A549 (cell line): ENCODE results near the gene ANXA2.

Source experiments
- BCL3 ChIP-seq: fragments of >200 bp; sonication (Bioruptor Twin); formaldehyde crosslinking; IDR thresholded peaks from 3 replicates; pipeline ENCODE4 v1.6.1; 2016
- CBX8 ChIP-seq: fragments of 200-600 bp; sonication (generic); IDR thresholded peaks from 2 replicates; pipeline ENCODE4 v1.6.1; 2016
- CEBPB ChIP-seq, 2 experiments: fragments of >200 bp in 1 of 2; sonication (Bioruptor Twin) in 1 of 2; formaldehyde crosslinking in 1 of 2; IDR thresholded peaks; 2 replicates each; pipeline ENCODE4 v1.6.1; 2012 to 2016
- EP300 ChIP-seq, 2 experiments: fragments of >200 bp; sonication (Bioruptor Twin); formaldehyde crosslinking; IDR thresholded peaks; 2 replicates in 1 of 2; 3 replicates in 1 of 2; pipeline ENCODE4 v1.6.1; 2016 to 2017
- POLR2A ChIP-seq: IDR thresholded peaks from 2 replicates; pipeline ENCODE4 v1.6.1; 2012; ENCODE audit warnings: mild to moderate bottlenecking, low read length
- RAD21 ChIP-seq, 2 experiments: fragments of >200 bp in 1 of 2; sonication (Bioruptor Twin) in 1 of 2; formaldehyde crosslinking in 1 of 2; IDR thresholded peaks in 1 of 2; conservative IDR thresholded peaks in 1 of 2; 2 replicates in 1 of 2; 3 replicates in 1 of 2; pipeline ENCODE4 v1.6.1; 2012 to 2018; ENCODE audit warnings: inconsistent platforms in 1 of 2
- RFX5 ChIP-seq: fragments of 450-650 bp; IDR thresholded peaks from 2 replicates; pipeline ENCODE4 v1.7.1; 2014; ENCODE audit warnings: antibody characterized with exemption, mild to moderate bottlenecking, moderate library complexity
- TF ChIP-seq, protein P1 (sequence below): fragments of >200 bp; sonication (Bioruptor Twin); formaldehyde crosslinking; IDR thresholded peaks from 3 replicates; pipeline ENCODE4 v1.5.1; 2016
- TF ChIP-seq, protein P2 (sequence below): IDR thresholded peaks from 2 replicates; pipeline ENCODE4 v1.6.1; 2012
- TF ChIP-seq, protein P3 (sequence below): fragments of 450-650 bp; IDR thresholded peaks from 2 replicates; pipeline ENCODE4 v1.6.1; 2014; ENCODE audit warnings: antibody characterized with exemption

GRCh38 chr15:60373327-60373726 lies 24.5 kb downstream of the ANXA2 start:
- TF ChIP-seq POLR2A (no peak), RAD21 (conservative IDR thresholded peaks at IDR 0.05 in 1 of 2, IDR thresholded peaks at IDR 0.05 in 1 of 2) (no peak), RFX5 (no peak), CEBPB (IDR thresholded peaks at IDR 0.05) (no peak), BCL3 (no peak), CBX8 (no peak), EP300 (IDR thresholded peaks at IDR 0.05) (no peak)
- TF ChIP-seq, protein P1, sequence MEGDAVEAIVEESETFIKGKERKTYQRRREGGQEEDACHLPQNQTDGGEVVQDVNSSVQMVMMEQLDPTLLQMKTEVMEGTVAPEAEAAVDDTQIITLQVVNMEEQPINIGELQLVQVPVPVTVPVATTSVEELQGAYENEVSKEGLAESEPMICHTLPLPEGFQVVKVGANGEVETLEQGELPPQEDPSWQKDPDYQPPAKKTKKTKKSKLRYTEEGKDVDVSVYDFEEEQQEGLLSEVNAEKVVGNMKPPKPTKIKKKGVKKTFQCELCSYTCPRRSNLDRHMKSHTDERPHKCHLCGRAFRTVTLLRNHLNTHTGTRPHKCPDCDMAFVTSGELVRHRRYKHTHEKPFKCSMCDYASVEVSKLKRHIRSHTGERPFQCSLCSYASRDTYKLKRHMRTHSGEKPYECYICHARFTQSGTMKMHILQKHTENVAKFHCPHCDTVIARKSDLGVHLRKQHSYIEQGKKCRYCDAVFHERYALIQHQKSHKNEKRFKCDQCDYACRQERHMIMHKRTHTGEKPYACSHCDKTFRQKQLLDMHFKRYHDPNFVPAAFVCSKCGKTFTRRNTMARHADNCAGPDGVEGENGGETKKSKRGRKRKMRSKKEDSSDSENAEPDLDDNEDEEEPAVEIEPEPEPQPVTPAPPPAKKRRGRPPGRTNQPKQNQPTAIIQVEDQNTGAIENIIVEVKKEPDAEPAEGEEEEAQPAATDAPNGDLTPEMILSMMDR: no peak
- TF ChIP-seq, protein P2, sequence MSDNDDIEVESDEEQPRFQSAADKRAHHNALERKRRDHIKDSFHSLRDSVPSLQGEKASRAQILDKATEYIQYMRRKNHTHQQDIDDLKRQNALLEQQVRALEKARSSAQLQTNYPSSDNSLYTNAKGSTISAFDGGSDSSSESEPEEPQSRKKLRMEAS: no peak
- TF ChIP-seq, protein P3, sequence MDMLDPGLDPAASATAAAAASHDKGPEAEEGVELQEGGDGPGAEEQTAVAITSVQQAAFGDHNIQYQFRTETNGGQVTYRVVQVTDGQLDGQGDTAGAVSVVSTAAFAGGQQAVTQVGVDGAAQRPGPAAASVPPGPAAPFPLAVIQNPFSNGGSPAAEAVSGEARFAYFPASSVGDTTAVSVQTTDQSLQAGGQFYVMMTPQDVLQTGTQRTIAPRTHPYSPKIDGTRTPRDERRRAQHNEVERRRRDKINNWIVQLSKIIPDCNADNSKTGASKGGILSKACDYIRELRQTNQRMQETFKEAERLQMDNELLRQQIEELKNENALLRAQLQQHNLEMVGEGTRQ: no peak
